A673 (cell line): ENCODE measurements around the gene RNF17. TPM values are rescaled to one million over a fixed set of nuclear protein-coding genes. Genes with fewer than 3 reads are reported as not detected.
"Not testable (repeated sequence)": the region's sequence is repeated elsewhere in the genome, so short reads cannot be mapped to it uniquely, and the experiment has no call there.

Experiments
- BruUV-seq: library from RNA; stranded (reverse); fragments of 400-500 nt; replicated peaks from 2 replicates; lab custom pipeline; 2021; lab: Mats Ljungman, UMichigan
- CTCF ChIA-PET: fragments of 300-600 bp; sonication (Branson Sonifier 250); formaldehyde crosslinking; loops from one replicate; lab custom pipeline; 2022; ENCODE audit warnings: antibody characterized with exemption; lab: Charles Lee
- POLR2A ChIA-PET: fragments of 300-600 bp; sonication (Branson Sonifier 250); formaldehyde crosslinking; loops from one replicate; lab custom pipeline; 2022; ENCODE audit warnings: antibody characterized with exemption; ENCODE audit not compliant: low non-redundant PET; lab: Charles Lee
- DNase-seq: peaks from one replicate; pipeline ENCODE4 v3.0.0-alpha.2; 2015; ENCODE audit warnings: low spot score
- H3K27ac ChIP-seq: fragments of 200-600 bp; sonication (generic); 2 replicates; pipeline ENCODE4 v1.5.1; 2016; ENCODE audit warnings: mixed run types, low read depth, mild to moderate bottlenecking, mixed read lengths, antibody characterized with exemption, low read length; ENCODE audit not compliant: poor library complexity, severe bottlenecking
- H3K27me3 ChIP-seq: fragments of 200-600 bp; sonication (generic); replicated peaks from 2 replicates; pipeline ENCODE4 v1.6.1; 2017; ENCODE audit warnings: mixed run types, low read depth, mild to moderate bottlenecking, mixed read lengths, antibody characterized with exemption, low read length; ENCODE audit not compliant: insufficient read depth, poor library complexity
- H3K36me3 ChIP-seq: fragments of 200-600 bp; sonication (generic); 2 replicates; pipeline ENCODE4 v1.6.1; 2016; ENCODE audit warnings: mixed run types, mild to moderate bottlenecking, mixed read lengths, antibody characterized with exemption, low read length; ENCODE audit not compliant: insufficient read depth, poor library complexity, severe bottlenecking
- H3K4me1 ChIP-seq: fragments of 200-600 bp; sonication (generic); 2 replicates; pipeline ENCODE4 v1.6.1; 2017; ENCODE audit warnings: mixed run types, mild to moderate bottlenecking, mixed read lengths, antibody characterized with exemption, low read length; ENCODE audit not compliant: insufficient read depth, poor library complexity, severe bottlenecking
- H3K4me3 ChIP-seq: fragments of 200-600 bp; sonication (generic); 2 replicates; pipeline ENCODE4 v1.5.1; 2016; ENCODE audit warnings: low read depth, mixed run types, mild to moderate bottlenecking, mixed read lengths, low read length; ENCODE audit not compliant: poor library complexity, severe bottlenecking
- H3K9me3 ChIP-seq: fragments of 200-600 bp; sonication (generic); 2 replicates; pipeline ENCODE4 v1.6.1; 2016; ENCODE audit warnings: mixed run types, low read depth, mild to moderate bottlenecking, mixed read lengths, antibody characterized with exemption, low read length; ENCODE audit not compliant: poor library complexity, severe bottlenecking
- EZH2 ChIP-seq: fragments of 200-600 bp; sonication (generic); IDR thresholded peaks from 2 replicates; pipeline ENCODE4 v1.6.1; 2017; ENCODE audit warnings: borderline replicate concordance, low read depth, mild to moderate bottlenecking, mixed read lengths, antibody characterized with exemption, low read length; ENCODE audit not compliant: poor library complexity, severe bottlenecking
- intact Hi-C: fragments of 100-400 bp; cut with micrococcal nuclease; formaldehyde crosslinking; loops from one replicate; pipeline ENCODE4 v1.10.0; 2022; ENCODE audit not compliant: unreplicated experiment
- total RNA-seq: library from RNA; stranded (reverse); gene quantifications from 2 replicates; pipeline ENCODE4 v1.2.3, GENCODE V29; 2021
- TF ChIP-seq, protein P1 (sequence below): fragments of 300-800, 200-600 bp; sonication (generic); conservative IDR thresholded peaks from 2 replicates; pipeline ENCODE4 v1.5.1; 2017; ENCODE audit warnings: low read depth, mild to moderate bottlenecking, antibody characterized with exemption, low read length, moderate library complexity, mixed read lengths

Gene RNF17
- total RNA-seq, 1 experiment from 2014 or later: not detected

DNA sequence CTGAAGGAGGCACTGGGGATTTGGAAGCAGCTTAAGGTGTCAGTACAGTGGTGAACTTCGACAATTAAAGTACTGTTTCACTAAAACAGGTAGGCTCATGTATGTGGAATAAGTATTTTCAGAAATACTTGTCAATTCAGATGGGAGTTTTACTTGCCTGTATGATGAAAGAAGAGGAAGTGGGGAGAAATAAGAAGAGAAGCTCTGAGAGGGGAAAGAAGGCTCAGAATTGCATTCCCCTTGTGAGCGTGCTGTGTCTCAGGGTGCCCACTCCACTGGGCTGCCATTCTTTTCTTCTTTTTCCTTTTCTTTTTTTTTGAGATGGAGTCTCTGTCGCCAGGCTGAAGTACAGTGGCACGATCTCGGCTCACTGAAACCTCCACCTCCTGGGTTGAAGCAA, 38.6 kb upstream of the RNF17 start:
- POLR2A ChIA-PET: no interaction called here
- no peak for DNase-seq
- Histone ChIP-seq H3K4me1 (no peaks in the 10 kb centered on the region), H3K36me3 (no peaks in the 10 kb centered on the region), H3K27me3 (no peaks in the 10 kb centered on the region), H3K9me3 (no peaks in the 10 kb centered on the region), H3K27ac (no peak overlapping the region), H3K4me3 (no peak overlapping the region)
- CTCF ChIA-PET: no interaction called here
- no TSS peak for BruUV-seq
- TF ChIP-seq, protein P1, sequence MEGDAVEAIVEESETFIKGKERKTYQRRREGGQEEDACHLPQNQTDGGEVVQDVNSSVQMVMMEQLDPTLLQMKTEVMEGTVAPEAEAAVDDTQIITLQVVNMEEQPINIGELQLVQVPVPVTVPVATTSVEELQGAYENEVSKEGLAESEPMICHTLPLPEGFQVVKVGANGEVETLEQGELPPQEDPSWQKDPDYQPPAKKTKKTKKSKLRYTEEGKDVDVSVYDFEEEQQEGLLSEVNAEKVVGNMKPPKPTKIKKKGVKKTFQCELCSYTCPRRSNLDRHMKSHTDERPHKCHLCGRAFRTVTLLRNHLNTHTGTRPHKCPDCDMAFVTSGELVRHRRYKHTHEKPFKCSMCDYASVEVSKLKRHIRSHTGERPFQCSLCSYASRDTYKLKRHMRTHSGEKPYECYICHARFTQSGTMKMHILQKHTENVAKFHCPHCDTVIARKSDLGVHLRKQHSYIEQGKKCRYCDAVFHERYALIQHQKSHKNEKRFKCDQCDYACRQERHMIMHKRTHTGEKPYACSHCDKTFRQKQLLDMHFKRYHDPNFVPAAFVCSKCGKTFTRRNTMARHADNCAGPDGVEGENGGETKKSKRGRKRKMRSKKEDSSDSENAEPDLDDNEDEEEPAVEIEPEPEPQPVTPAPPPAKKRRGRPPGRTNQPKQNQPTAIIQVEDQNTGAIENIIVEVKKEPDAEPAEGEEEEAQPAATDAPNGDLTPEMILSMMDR: no peak
- no peak for TF ChIP-seq EZH2
- intact Hi-C loops: loop anchor here (5.0 kb wide), 2 partner anchors 33 to 118 kb away; no protein-coding TSS in a partner anchor

DNA sequence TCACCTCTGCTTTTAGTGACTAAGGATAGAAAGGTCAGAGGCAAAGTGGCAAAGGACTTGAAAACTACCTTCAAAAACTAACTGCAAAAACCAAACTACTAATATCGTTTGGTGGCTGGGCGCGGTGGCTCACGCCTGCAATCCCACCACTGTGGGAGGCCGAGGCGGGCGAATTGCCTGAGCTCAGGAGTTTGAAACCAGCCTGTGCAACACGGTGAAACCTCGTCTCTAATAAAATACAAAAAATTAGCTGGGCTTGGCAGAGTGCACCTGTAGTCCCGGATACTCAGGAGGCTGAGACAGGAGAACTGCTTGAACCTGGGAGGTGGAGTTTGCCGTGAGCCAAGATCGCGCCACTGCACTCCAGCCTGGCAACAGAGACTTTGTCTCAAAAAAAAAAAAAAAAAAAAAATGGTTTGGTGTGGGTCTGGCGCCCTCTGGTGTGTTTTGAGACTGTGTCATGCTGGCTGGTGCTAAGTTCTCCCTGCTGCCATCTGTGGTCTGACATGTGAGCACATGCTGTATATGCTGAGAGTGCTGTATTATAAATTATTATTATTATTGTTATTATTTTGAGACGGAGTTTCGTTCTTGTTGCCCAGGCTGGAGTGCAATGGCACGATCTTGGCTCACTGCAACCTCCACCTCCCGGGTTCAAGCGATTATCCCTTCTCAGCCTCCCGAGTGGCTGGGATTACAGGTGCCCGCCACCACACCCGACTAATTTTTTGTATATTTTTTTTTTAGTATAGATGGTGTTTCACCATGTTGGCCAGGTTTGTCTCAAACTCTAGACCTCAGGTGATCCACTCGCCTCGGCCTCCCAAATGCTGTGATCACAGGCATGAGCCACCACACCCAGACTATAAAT, 36.0 kb upstream of the RNF17 start:
- BruUV-seq: no TSS peak
- POLR2A ChIA-PET: interaction anchor here (0.7 kb wide), 1 partner anchor 35 kb away, joined by 3 read pairs; no protein-coding TSS in a partner anchor
- CTCF ChIA-PET: interaction anchor here (0.7 to 1.4 kb wide), 5 partner anchors 34 to 815 kb away, joined by 4 to 12 read pairs (median 8); no protein-coding TSS in a partner anchor

DNA sequence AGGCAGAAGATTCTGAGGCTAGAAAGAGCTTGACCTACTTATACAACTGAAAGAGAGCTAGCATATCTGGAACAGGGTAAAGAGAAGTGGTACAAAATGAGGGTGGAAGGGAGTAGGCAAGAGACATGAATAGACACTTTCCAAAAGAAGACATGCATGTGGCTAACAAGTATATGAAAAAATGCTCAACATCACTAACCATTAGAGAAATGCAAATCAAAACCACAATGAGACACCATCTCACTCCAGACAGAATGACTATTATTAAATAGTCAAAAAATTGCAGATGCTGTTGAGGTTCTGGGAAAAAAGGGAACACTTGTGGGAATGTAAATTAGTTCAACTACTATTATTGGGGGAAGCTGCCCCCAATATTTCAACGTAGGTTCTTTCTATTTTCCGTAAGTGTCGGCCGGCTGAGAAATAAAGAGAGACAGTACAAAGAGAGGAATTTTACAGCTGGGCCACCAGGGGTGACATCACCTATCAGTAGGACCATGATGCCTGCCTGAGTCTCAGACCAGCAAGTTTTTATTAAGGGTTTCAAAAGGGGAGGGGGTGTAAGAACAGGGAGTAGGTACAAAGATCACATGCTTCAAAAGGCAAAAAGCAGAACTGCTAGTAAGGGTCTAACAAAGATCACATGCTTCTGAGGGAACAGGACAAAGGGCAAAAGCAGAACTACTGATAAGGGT, 32.9 kb upstream of the RNF17 start:
- POLR2A ChIA-PET: not testable (repeated sequence)

More for the DNA sequence above, 36.0 kb upstream of the RNF17 start:
- Histone ChIP-seq H3K4me1 (no peaks in the 10 kb centered on the region), H3K9me3 (no peaks in the 10 kb centered on the region), H3K4me3 (no peak overlapping the region), H3K36me3 (no peaks in the 10 kb centered on the region), H3K27me3 (no peaks in the 10 kb centered on the region), H3K27ac (no peak overlapping the region)
- peak; percentile 90 for DNase-seq
- TF ChIP-seq, protein P1: peak; percentile 83
- TF ChIP-seq EZH2: no peak
- intact Hi-C loops: loop anchor here (5.0 kb wide), 2 partner anchors 36 to 121 kb away; no protein-coding TSS in a partner anchor

More for the DNA sequence above, 32.9 kb upstream of the RNF17 start:
- intact Hi-C loops, DNase-seq, H3K9me3 ChIP-seq, CTCF ChIA-PET, H3K27me3 ChIP-seq, H3K4me3 ChIP-seq, H3K36me3 ChIP-seq, H3K27ac ChIP-seq, BruUV-seq, H3K4me1 ChIP-seq: not testable (repeated sequence)
